Hematopoietic multipotent progenitor cell treated with erythropoietin and hydrocortisone succinate and interleukin-3 and kit ligand, for 17 days (in vitro differentiated cells): ENCODE measurements around the gene GALC.

ENCODE experiments used
- DNase-seq: peaks from one replicate; pipeline ENCODE4 v3.0.0-alpha.2; 2015; ENCODE audit warnings: low spot score

Gene GALC

GRCh38 chr14:88005978-88006851 is 13.2 kb upstream of the GALC start:
- no peak for DNase-seq

- no peak for DNase-seq
Measured at GRCh38 chr14:88005050-88005481, 12.1 kb upstream of the GALC start, which contains the start of gene GPR65. Gene GPR65, plus strand, starts transcription at chr14:88005135. Its CDS starts 5,713 bp downstream, at chr14:88010848.

- DNase-seq = no peak
Measured at GRCh38 chr14:88004506-88005036, 11.6 kb upstream of the GALC start.

- no peak for DNase-seq
Measured at GRCh38 chr14:88003425-88003824, 10.4 kb upstream of the GALC start.

- no peak for DNase-seq
Measured at GRCh38 chr14:88002421-88003075, 9.6 kb upstream of the GALC start.

- DNase-seq = no peak
Measured at GRCh38 chr14:87999277-87999676, 6.3 kb upstream of the GALC start.

GRCh38 chr14:87998482-87998881 is 5.5 kb upstream of the GALC start:
- no peak for DNase-seq

- no peak for DNase-seq
Measured at GRCh38 chr14:87996291-87996592, 3.3 kb upstream of the GALC start.

GRCh38 chr14:87995500-87996290 is 2.7 kb upstream of the GALC start:
- peak; percentile 63 for DNase-seq

- DNase-seq = peak; percentile 43
Measured at GRCh38 chr14:87994974-87995373, 2.0 kb upstream of the GALC start.

- no peak for DNase-seq
Measured at GRCh38 chr14:87992346-87992717, 650 bp downstream of the GALC start.

GRCh38 chr14:87990682-87991081 is 2.3 kb downstream of the GALC start:
- peak; percentile 14 for DNase-seq

GRCh38 chr14:87989956-87990299 is 3.1 kb downstream of the GALC start:
- DNase-seq = peak; percentile 13

- peak; percentile 59 for DNase-seq
Measured at GRCh38 chr14:87989221-87989955, 3.6 kb downstream of the GALC start.

- no peak for DNase-seq
Measured at GRCh38 chr14:87979689-87980088, 13.3 kb downstream of the GALC start.

GRCh38 chr14:87975636-87976035 is 17.3 kb downstream of the GALC start:
- no peak for DNase-seq

GRCh38 chr14:87971010-87971409 is 22.0 kb downstream of the GALC start:
- DNase-seq = no peak

GRCh38 chr14:87967496-87967895 is 25.5 kb downstream of the GALC start:
- DNase-seq = no peak

GRCh38 chr14:87966816-87967215 is 26.2 kb downstream of the GALC start:
- DNase-seq = no peak

GRCh38 chr14:87961246-87961645 is 31.7 kb downstream of the GALC start:
- DNase-seq = no peak

- DNase-seq = no peak
Measured at GRCh38 chr14:87960013-87960787, 32.8 kb downstream of the GALC start.
